Fibroblast of lung (primary cell): ENCODE data around the gene MAP4K3.

Experiments
- EZH2 ChIP-seq: IDR thresholded peaks from 2 replicates; pipeline ENCODE4 v1.5.1; 2012; ENCODE audit warnings: low read length, control low read depth, mild to moderate bottlenecking; ENCODE audit errors: missing control alignments
- TF ChIP-seq, protein P1 (sequence below), 2 donors: IDR thresholded peaks in 1 of 2; conservative IDR thresholded peaks in 1 of 2; 1 replicate in 1 of 2; 2 replicates in 1 of 2; pipeline ENCODE4 v1.5.1; 2011 to 2012; ENCODE audit warnings: low read length in 2 of 2, control low read depth in 1 of 2, inconsistent platforms in 1 of 2, low read depth in 1 of 2, mild to moderate bottlenecking in 1 of 2

DNA sequence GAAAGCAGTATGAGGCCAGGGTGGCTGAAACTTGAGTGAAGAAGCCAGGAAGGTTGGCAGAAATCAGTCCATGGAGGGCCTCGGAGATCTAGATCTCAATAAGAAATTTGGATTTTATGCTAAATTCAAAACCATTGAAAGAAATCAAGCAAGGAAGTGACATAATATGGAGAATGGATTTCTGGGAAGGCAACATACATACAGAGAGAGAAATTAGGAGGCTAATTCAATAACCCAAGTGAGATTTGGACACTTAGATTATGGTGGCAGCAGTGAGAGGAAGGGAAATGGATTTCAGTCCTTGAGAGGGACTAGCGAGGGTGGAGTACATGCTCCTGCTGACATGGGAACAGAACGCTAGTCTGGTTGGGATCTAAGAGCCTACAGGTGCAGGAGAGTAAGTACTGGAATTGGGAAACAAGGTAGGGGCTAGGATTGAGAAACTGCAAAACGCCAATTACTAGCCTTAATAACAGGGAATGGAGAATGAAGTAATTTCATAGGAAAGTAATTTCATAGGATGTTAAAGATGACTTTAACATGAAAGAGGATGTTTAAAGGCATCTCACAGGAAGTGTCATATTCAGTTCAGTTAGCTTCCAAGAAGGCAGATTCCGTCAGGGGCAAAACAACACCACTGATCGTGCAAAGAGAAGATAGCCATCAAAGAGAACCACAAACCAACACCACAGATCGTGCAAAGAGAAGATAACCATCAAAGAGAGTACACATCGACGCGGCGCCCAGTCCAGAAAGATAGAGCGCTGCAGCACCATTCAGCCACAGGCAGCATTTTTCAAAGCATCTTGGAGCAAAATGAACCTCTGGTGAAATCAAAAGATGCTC, 220.5 kb downstream of the MAP4K3 start:
- TF ChIP-seq EZH2: no peak
- TF ChIP-seq, protein P1, sequence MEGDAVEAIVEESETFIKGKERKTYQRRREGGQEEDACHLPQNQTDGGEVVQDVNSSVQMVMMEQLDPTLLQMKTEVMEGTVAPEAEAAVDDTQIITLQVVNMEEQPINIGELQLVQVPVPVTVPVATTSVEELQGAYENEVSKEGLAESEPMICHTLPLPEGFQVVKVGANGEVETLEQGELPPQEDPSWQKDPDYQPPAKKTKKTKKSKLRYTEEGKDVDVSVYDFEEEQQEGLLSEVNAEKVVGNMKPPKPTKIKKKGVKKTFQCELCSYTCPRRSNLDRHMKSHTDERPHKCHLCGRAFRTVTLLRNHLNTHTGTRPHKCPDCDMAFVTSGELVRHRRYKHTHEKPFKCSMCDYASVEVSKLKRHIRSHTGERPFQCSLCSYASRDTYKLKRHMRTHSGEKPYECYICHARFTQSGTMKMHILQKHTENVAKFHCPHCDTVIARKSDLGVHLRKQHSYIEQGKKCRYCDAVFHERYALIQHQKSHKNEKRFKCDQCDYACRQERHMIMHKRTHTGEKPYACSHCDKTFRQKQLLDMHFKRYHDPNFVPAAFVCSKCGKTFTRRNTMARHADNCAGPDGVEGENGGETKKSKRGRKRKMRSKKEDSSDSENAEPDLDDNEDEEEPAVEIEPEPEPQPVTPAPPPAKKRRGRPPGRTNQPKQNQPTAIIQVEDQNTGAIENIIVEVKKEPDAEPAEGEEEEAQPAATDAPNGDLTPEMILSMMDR (conservative IDR thresholded peaks at IDR 0.05 in 1 of 2, IDR thresholded peaks at IDR 0.05 in 1 of 2; ENCODE audit: low read depth in 1 of 2, low read length in 2 of 2): no peak
